ENCODE data around the gene LNPK.
"Not testable (repeated sequence)": the region's sequence is repeated elsewhere in the genome, so short reads cannot be mapped to it uniquely, and the experiment has no call there.

LNPK gene

GRCh38 chr2:176001916-176002687 lies at the start of gene LNPK:
Gene LNPK (minus strand): TSS chr2:176002267. CDS start chr2:175995584, 6,683 bp downstream.
- peak; percentile 84 for DNase-seq

GRCh38 chr2:176039375-176039774 lies 37.3 kb upstream of the LNPK start:
- DNase-seq, result no peak

GRCh38 chr2:176038694-176039093 lies 36.6 kb upstream of the LNPK start:
- DNase-seq, result no peak

- no peak for DNase-seq
Observed at GRCh38 chr2:176035013-176035691, 33.1 kb upstream of the LNPK start.

GRCh38 chr2:176027806-176028205 lies 25.7 kb upstream of the LNPK start:
- no peak for DNase-seq

GRCh38 chr2:176025932-176026331 lies 23.9 kb upstream of the LNPK start:
- DNase-seq, result no peak

- no peak for DNase-seq
Observed at GRCh38 chr2:176024083-176024482, 22.0 kb upstream of the LNPK start.

- DNase-seq, result no peak
Observed at GRCh38 chr2:176022048-176022447, 20.0 kb upstream of the LNPK start.

- no peak for DNase-seq
Observed at GRCh38 chr2:176020400-176020799, 18.3 kb upstream of the LNPK start.

GRCh38 chr2:176018708-176019107 lies 16.6 kb upstream of the LNPK start:
- DNase-seq, result no peak

GRCh38 chr2:176009445-176009844 lies 7.4 kb upstream of the LNPK start:
- DNase-seq, result no peak

- DNase-seq, result no peak
Observed at GRCh38 chr2:176004934-176005333, 2.9 kb upstream of the LNPK start.

GRCh38 chr2:176003958-176004357 lies 1.9 kb upstream of the LNPK start:
- no peak for DNase-seq

GRCh38 chr2:176002688-176003210 lies 682 bp upstream of the LNPK start:
- no peak for DNase-seq

- DNase-seq, result peak; percentile 66
Observed at GRCh38 chr2:176001281-176001915, 669 bp downstream of the LNPK start.

- DNase-seq, result no peak
Observed at GRCh38 chr2:175999283-175999819, 2.7 kb downstream of the LNPK start.

- DNase-seq, result no peak
Observed at GRCh38 chr2:175990099-175990498, 12.0 kb downstream of the LNPK start.

GRCh38 chr2:175987126-175987525 lies 14.9 kb downstream of the LNPK start:
- not testable (repeated sequence) for DNase-seq

- no peak for DNase-seq
Observed at GRCh38 chr2:175984846-175985245, 17.2 kb downstream of the LNPK start.

GRCh38 chr2:175981551-175981950 lies 20.5 kb downstream of the LNPK start:
- no peak for DNase-seq

- DNase-seq, result no peak
Observed at GRCh38 chr2:175976391-175977157, 25.5 kb downstream of the LNPK start.

GRCh38 chr2:175973373-175973772 lies 28.7 kb downstream of the LNPK start:
- DNase-seq, result no peak

- DNase-seq, result no peak
Observed at GRCh38 chr2:175966839-175967238, 35.2 kb downstream of the LNPK start.
